Prostate gland (tissue), 2 donors: ENCODE measurements around the gene KLHL6. TPM values are rescaled to one million over a fixed set of nuclear protein-coding genes. Genes with fewer than 3 reads are reported as not detected.

Experiments
- DNase-seq: peaks from one replicate; pipeline ENCODE4 v3.0.0-alpha.2; 2019; ENCODE audit warnings: low spot score
- H3K27ac ChIP-seq, 2 donors: fragments of 200-600 bp; sonication (generic); 2 replicates each; pipeline ENCODE4 v1.5.1; 2017 to 2019
- H3K27me3 ChIP-seq: fragments of 200-600 bp; sonication (generic); replicated peaks from 2 replicates; pipeline ENCODE4 v1.5.1; 2019; ENCODE audit not compliant: insufficient read depth
- H3K36me3 ChIP-seq, 2 donors: fragments of 200-600 bp; sonication (generic); 1 replicate in 1 of 2; 2 replicates in 1 of 2; pipeline versions ENCODE4 v1.5.1 to v1.8.1; 2017 to 2019
- H3K4me1 ChIP-seq: fragments of 200-600 bp; sonication (generic); replicated peaks from 2 replicates; pipeline ENCODE4 v1.5.1; 2019
- H3K4me3 ChIP-seq, 2 donors: fragments of 200-600 bp; sonication (generic); 2 replicates each; pipeline ENCODE4 v1.5.1; 2017 to 2019
- H3K9me3 ChIP-seq: fragments of 200-600 bp; sonication (generic); 2 replicates; pipeline ENCODE4 v1.5.1; 2017
- CTCF ChIP-seq, 4 experiments: fragments of 200-600 bp in 2 of 4; fragments of 450-650 bp in 2 of 4; sonication (generic) in 2 of 4; IDR thresholded peaks; 1 replicate in 3 of 4; 2 replicates in 1 of 4; pipeline ENCODE4 v1.5.1; 2016 to 2019; ENCODE audit warnings: antibody characterized with exemption in 4 of 4, mild to moderate bottlenecking in 2 of 4, moderate library complexity in 2 of 4
- POLR2A ChIP-seq: fragments of 450-650 bp; IDR thresholded peaks from one replicate; pipeline ENCODE4 v1.6.1; 2016; ENCODE audit warnings: antibody characterized with exemption, mild to moderate bottlenecking
- POLR2AphosphoS5 ChIP-seq: sonication (generic); formaldehyde crosslinking; IDR thresholded peaks from one replicate; pipeline ENCODE4 v1.6.1; 2017; ENCODE audit warnings: antibody characterized with exemption
- WGBS: methylation state at CpG from one replicate; pipeline ENCODE4 v1.1.5; 2018; 5-methylcytosine and 5-hydroxymethylcytosine counted together
- intact Hi-C: fragments of 100-400 bp; cut with DNase I; formaldehyde crosslinking; loops from one replicate; pipeline ENCODE4 v1.14.2; 2022
- total RNA-seq, 2 donors: library from RNA; depleted of rRNA; stranded (reverse); fragments of >200 nt; gene quantifications; one replicate each; pipeline ENCODE4 v1.1.0, GENCODE V29; 2016

The KLHL6 gene
- total RNA-seq, 2 donors from 2014 or later = 1.0 to 1.2 TPM

GRCh38 chr3:183545708-183546107 is 9.8 kb downstream of the KLHL6 start:
- Histone ChIP-seq H3K4me1 (no peaks in the 10 kb centered on the region), H3K27me3 (no peaks in the 10 kb centered on the region), H3K27ac (no peak overlapping the region), H3K4me3 (no peak overlapping the region), H3K9me3 (no peaks in the 10 kb centered on the region), H3K36me3 (no peaks in the 10 kb centered on the region)
- TF ChIP-seq CTCF (IDR thresholded peaks at IDR 0.05) = no peak
- TF ChIP-seq POLR2AphosphoS5 = no peak
- no peak for TF ChIP-seq POLR2A
- intact Hi-C loops = no loop called here
- DNase-seq = no peak
- WGBS = 87% methylated on average over 6 of the region's 6 CpGs

- H3K4me3 ChIP-seq = no peak overlapping the region
- H3K27me3 ChIP-seq = no peaks in the 10 kb centered on the region
- intact Hi-C loops = no loop called here
- H3K9me3 ChIP-seq = no peaks in the 10 kb centered on the region
- no peaks in the 10 kb centered on the region for H3K36me3 ChIP-seq
- H3K4me1 ChIP-seq = no peaks in the 10 kb centered on the region
- WGBS = 93% methylated on average over 4 of the region's 4 CpGs
- no peak overlapping the region for H3K27ac ChIP-seq
- DNase-seq = no peak
- no peak for TF ChIP-seq POLR2A
- no peak for TF ChIP-seq CTCF (IDR thresholded peaks at IDR 0.05)
- no peak for TF ChIP-seq POLR2AphosphoS5
Observed at GRCh38 chr3:183542355-183542754, 13.2 kb downstream of the KLHL6 start.

GRCh38 chr3:183541738-183542137 is 13.8 kb downstream of the KLHL6 start:
- H3K4me3 ChIP-seq = no peak overlapping the region
- WGBS = 66% methylated on average over 3 of the region's 3 CpGs
- no peak overlapping the region for H3K27ac ChIP-seq
- H3K4me1 ChIP-seq = no peaks in the 10 kb centered on the region
- intact Hi-C loops = no loop called here
- H3K27me3 ChIP-seq = no peaks in the 10 kb centered on the region
- DNase-seq = no peak
- no peaks in the 10 kb centered on the region for H3K36me3 ChIP-seq
- H3K9me3 ChIP-seq = no peaks in the 10 kb centered on the region
- TF ChIP-seq POLR2AphosphoS5 = no peak
- no peak for TF ChIP-seq POLR2A
- no peak for TF ChIP-seq CTCF (IDR thresholded peaks at IDR 0.05)

GRCh38 chr3:183541235-183541655 is 14.3 kb downstream of the KLHL6 start:
- Histone ChIP-seq H3K27me3 (no peaks in the 10 kb centered on the region), H3K36me3 (no peaks in the 10 kb centered on the region), H3K27ac (no peak overlapping the region), H3K9me3 (no peaks in the 10 kb centered on the region), H3K4me1 (no peaks in the 10 kb centered on the region), H3K4me3 (no peak overlapping the region)
- TF ChIP-seq CTCF (IDR thresholded peaks at IDR 0.05) (no peak), POLR2A (no peak)
- intact Hi-C loops = no loop called here
- 80% methylated on average over 6 of the region's 6 CpGs for WGBS
- no peak for DNase-seq

GRCh38 chr3:183540501-183541234 is 14.8 kb downstream of the KLHL6 start:
- TF ChIP-seq POLR2A (no peak), POLR2AphosphoS5 (no peak), CTCF (IDR thresholded peaks at IDR 0.05) (no peak)
- H3K36me3 ChIP-seq = no peaks in the 10 kb centered on the region
- WGBS = 88% methylated on average over 14 of the region's 14 CpGs
- H3K27ac ChIP-seq = no peak overlapping the region
- no peaks in the 10 kb centered on the region for H3K9me3 ChIP-seq
- no peak for DNase-seq
- H3K27me3 ChIP-seq = no peaks in the 10 kb centered on the region
- no peak overlapping the region for H3K4me3 ChIP-seq
- intact Hi-C loops = no loop called here
- H3K4me1 ChIP-seq = no peaks in the 10 kb centered on the region
